ENCODE measurements around the gene UGT1A5.

The UGT1A5 gene

GRCh38 chr2:233794128-233794658, 81.5 kb downstream of the UGT1A5 start:
- H3K4me3 ChIP-seq (ENCODE audit: low read depth, low read length) = no peak overlapping the region
- DNase-seq (ENCODE audit: low read depth) = no peak
- TF ChIP-seq CTCF (IDR thresholded peaks at IDR 0.05; ENCODE audit: low read depth, low read length, missing control alignments) = no peak

GRCh38 chr2:233795735-233796171, 83.0 kb downstream of the UGT1A5 start:
- TF ChIP-seq CTCF (IDR thresholded peaks at IDR 0.05; ENCODE audit: low read depth, low read length, missing control alignments) = no peak
- no peak overlapping the region for H3K4me3 ChIP-seq (ENCODE audit: low read depth, low read length)
- DNase-seq (ENCODE audit: low read depth) = no peak

GRCh38 chr2:233796254-233796653, 83.5 kb downstream of the UGT1A5 start:
- TF ChIP-seq CTCF (IDR thresholded peaks at IDR 0.05; ENCODE audit: low read depth, low read length, missing control alignments) = no peak
- no peak for DNase-seq (ENCODE audit: low read depth)
- H3K4me3 ChIP-seq (ENCODE audit: low read depth, low read length) = no peak overlapping the region

DNA sequence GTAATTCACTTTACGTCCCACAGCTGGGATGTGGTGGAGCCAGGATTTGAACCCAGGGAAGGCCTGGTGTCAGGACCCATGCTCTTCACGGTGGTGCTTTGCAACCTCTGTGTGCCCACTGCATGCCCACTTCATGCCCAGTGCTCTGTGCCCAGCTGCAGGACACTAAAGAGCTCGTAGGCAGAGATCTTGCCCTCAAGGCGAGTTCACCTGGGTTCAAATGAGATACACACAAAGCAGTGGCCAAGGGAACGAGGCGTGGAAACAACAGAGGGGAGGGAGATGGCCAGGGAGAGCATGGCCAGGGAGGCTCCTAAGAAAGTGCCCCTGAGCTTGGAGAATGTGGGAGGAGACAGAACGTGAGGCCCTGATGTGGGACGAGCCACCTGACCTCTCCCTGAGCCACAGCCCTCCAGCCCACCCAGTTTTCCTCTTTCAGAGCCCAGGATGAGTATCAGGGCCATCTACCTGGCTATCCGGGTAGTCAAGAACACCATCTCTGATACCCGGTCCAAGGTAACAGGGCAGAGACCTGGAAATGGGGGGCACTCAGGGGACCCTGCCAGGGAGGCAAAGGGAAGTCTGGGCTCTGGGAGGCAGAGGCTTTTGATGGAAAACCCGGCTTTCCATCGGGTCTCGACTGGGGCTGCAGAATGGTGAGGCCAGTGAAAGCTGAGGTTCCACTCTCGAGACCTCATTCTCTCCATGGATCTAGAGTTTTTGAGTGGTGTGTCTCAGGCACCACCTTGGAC, 85.8 kb downstream of the UGT1A5 start:
- no peak for DNase-seq (ENCODE audit: low read depth)
- no peak for TF ChIP-seq CTCF (IDR thresholded peaks at IDR 0.05; ENCODE audit: low read depth, low read length, missing control alignments)
- no peak overlapping the region for H3K4me3 ChIP-seq (ENCODE audit: low read depth, low read length)

- no peak overlapping the region for H3K4me3 ChIP-seq (ENCODE audit: low read depth, low read length)
- TF ChIP-seq CTCF (IDR thresholded peaks at IDR 0.05; ENCODE audit: low read depth, low read length, missing control alignments) = no peak
- no peak for DNase-seq (ENCODE audit: low read depth)
Measured at GRCh38 chr2:233799087-233799665, 86.5 kb downstream of the UGT1A5 start.

GRCh38 chr2:233799716-233800115, 87.0 kb downstream of the UGT1A5 start:
- DNase-seq (ENCODE audit: low read depth) = no peak
- no peak for TF ChIP-seq CTCF (IDR thresholded peaks at IDR 0.05; ENCODE audit: low read depth, low read length, missing control alignments)
- no peak overlapping the region for H3K4me3 ChIP-seq (ENCODE audit: low read depth, low read length)

Measured in GM12864 (cell line).